Tibial artery (tissue), 4 donors: ENCODE results near the gene SMDT1.
A peak's percentile ranks its signal among the peaks of the same experiment; 100 is the strongest.

Source experiments
- DNase-seq, 2 donors: peaks; one replicate each; pipeline ENCODE4 v3.0.0-alpha.2; 2019
- H3K27ac ChIP-seq, 2 donors: fragments of 200-600 bp; sonication (generic) in 1 of 2; 1 replicate in 1 of 2; 2 replicates in 1 of 2; pipeline ENCODE4 v1.5.1; 2018 to 2019; ENCODE audit warnings: mild to moderate bottlenecking in 1 of 2
- H3K27me3 ChIP-seq, 2 donors: fragments of 200-600 bp; sonication (generic) in 1 of 2; one replicate each; pipeline versions ENCODE4 v1.5.1 to v1.6.0; 2016 to 2019
- H3K36me3 ChIP-seq, 3 donors: fragments of 200-600 bp; sonication (generic) in 2 of 3; one replicate each; pipeline ENCODE4 v1.5.1; 2016 to 2019; ENCODE audit warnings: mild to moderate bottlenecking in 2 of 3
- H3K4me1 ChIP-seq, 4 donors: fragments of 200-600 bp; sonication (generic) in 2 of 4; 1 replicate in 3 of 4; 2 replicates in 1 of 4; pipeline ENCODE4 v1.5.1; 2016 to 2019
- H3K4me3 ChIP-seq, 2 donors: fragments of 200-600 bp; sonication (generic) in 1 of 2; 1 replicate in 1 of 2; 2 replicates in 1 of 2; pipeline ENCODE4 v1.5.1; 2018 to 2019; ENCODE audit warnings: mild to moderate bottlenecking in 2 of 2
- H3K9me3 ChIP-seq, 3 donors: fragments of 200-600 bp; sonication (generic) in 1 of 3; one replicate each; pipeline ENCODE4 v1.5.1; 2016 to 2019
- intact Hi-C: fragments of 100-400 bp; cut with DNase I; formaldehyde crosslinking; loops from one replicate; pipeline ENCODE4 v1.15.0; 2023; ENCODE audit warnings: low total_unique reads
- TF ChIP-seq, protein P1 (sequence below), 2 experiments: fragments of 200-600 bp in 1 of 2; fragments of 450-650 bp in 1 of 2; IDR thresholded peaks; one replicate each; pipeline ENCODE4 v1.5.1; 2017 to 2019; ENCODE audit warnings: antibody characterized with exemption in 2 of 2, mild to moderate bottlenecking in 1 of 2, moderate library complexity in 1 of 2

Gene SMDT1

DNA sequence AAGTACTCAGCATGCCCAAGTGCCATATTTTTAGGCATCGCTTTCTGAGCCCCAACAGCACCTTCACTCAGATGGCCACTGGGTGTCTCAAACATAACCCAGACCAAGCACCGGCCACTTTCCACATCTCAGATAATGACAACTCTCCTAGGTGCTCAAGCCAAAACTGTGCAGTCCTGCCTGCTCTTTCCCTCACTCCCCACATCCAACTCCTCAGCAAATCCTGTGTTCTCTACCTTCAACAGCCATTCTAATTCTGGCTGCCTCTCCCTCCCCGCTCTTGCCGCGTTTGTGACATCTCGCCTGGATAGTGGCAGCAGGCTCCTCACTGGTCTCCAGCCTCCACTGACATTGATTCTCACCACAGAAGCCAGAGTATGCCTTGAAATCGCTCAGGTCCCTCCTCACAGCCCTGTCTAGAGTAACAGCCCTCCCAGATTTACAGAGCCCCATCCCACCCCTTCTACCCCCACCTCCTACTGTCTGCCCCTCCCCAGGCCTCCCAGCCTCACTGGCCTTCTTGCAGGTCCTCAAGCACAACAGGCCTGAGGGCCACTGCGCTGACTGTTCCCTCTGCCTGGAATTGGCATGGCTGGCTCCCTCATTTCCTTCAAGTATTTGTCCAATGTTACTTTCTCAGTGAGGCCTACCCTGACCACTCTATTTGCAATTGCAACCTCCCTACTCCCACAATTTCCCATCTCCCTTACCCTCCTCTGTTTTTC, 6.7 kb upstream of the SMDT1 start:
- peaks cover 0 to 27% (median 15%) of the 10 kb centered on the region in 3 donors for H3K36me3 ChIP-seq
- no peak overlapping the region for H3K27ac ChIP-seq
- no peak for DNase-seq
- intact Hi-C loops = loop anchor here (10.0 kb wide), 1 partner anchor 238 kb away; the partner anchor contains the start of gene SREBF2
- peaks cover 0 to 51% (median 33%) of the 10 kb centered on the region in 4 donors for H3K4me1 ChIP-seq
- no peak overlapping the region for H3K4me3 ChIP-seq
- no peaks in the 10 kb centered on the region for H3K9me3 ChIP-seq
- TF ChIP-seq, protein P1, sequence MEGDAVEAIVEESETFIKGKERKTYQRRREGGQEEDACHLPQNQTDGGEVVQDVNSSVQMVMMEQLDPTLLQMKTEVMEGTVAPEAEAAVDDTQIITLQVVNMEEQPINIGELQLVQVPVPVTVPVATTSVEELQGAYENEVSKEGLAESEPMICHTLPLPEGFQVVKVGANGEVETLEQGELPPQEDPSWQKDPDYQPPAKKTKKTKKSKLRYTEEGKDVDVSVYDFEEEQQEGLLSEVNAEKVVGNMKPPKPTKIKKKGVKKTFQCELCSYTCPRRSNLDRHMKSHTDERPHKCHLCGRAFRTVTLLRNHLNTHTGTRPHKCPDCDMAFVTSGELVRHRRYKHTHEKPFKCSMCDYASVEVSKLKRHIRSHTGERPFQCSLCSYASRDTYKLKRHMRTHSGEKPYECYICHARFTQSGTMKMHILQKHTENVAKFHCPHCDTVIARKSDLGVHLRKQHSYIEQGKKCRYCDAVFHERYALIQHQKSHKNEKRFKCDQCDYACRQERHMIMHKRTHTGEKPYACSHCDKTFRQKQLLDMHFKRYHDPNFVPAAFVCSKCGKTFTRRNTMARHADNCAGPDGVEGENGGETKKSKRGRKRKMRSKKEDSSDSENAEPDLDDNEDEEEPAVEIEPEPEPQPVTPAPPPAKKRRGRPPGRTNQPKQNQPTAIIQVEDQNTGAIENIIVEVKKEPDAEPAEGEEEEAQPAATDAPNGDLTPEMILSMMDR (IDR thresholded peaks at IDR 0.05) = no peak
- H3K27me3 ChIP-seq = no peaks in the 10 kb centered on the region

DNA sequence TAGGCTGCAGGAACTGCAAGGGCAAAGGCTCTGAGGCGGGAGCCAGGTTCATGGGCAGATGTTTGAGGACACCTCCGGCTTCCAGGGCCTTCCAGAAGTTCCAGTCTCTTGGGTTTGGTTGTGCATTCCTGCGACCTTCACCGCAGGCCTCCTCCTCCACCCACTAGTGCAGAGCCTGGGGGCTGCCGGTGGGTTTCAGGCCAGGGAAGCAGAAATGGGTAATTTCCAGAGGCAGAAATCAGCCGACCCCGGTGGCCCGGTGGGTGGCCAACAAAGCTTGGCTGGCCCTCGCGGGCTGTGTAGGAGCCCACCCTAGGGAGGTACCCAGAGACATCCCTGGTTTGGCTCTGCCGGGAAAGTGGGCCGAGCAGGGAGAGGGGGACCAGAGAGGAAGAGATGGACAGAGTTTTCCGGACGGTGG, 5.9 kb upstream of the SMDT1 start:
- intact Hi-C loops = loop anchor here (10.0 kb wide), 1 partner anchor 239 kb away; the partner anchor contains the start of gene SREBF2
- H3K4me1 ChIP-seq = peaks cover 0 to 60% (median 42%) of the 10 kb centered on the region in 4 donors
- H3K27ac ChIP-seq = peak overlapping the region; percentile 96 to 97
- H3K9me3 ChIP-seq = no peaks in the 10 kb centered on the region
- TF ChIP-seq, protein P1 (IDR thresholded peaks at IDR 0.05) = no peak
- no peak for DNase-seq
- H3K36me3 ChIP-seq = peaks cover 0 to 22% (median 9%) of the 10 kb centered on the region in 3 donors
- peak overlapping the region; percentile 73 to 82 for H3K4me3 ChIP-seq
- H3K27me3 ChIP-seq = no peaks in the 10 kb centered on the region

DNA sequence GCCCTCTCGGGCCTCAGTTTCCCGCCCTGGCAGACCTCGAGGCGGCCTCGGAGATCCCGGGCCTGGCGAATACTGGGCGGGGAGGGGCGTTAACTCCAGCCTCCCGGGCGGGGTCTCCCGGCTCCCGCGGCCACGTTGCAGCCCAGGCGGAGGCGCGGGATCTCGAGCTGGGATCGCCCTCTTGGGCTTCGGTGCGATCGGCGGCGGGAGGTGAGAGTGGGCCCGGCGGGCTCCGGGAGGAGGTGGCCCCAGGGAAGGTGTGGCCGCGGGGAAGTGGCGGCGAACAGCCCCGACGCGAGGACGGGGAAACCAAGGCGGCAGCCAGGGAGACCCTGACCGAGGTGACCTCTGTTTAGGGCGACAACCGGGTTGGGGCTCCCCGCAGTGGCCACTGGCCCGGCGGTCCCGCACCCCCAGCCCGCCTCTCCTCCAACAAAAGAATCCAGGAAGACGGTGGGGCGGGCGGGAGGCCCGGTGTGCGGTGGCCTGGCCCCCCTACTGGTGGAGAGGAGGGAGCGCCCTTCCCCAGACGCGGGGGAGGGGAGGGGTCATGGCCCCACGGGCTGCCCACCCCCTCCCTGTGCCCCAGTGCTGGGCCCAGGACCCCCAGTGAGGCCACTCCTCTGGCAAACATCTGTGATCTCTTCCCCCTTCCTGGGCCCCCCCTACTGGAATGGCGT, 5.2 kb upstream of the SMDT1 start, which contains the start of gene PHETA2:
Gene PHETA2, plus strand, starts transcription at position 117 of the 680 bp plus-strand sequence. CDS start 3,046 bp downstream, outside the sequence.
- DNase-seq = peak in 1 of 2 donors; percentile 78
- Histone ChIP-seq H3K9me3 (no peaks in the 10 kb centered on the region), H3K4me3 (peak within 1 kb of the TSS; percentile 73 to 82), H3K27me3 (no peaks in the 10 kb centered on the region), H3K27ac (peak within 1 kb of the TSS; percentile 96 to 97), H3K4me1 (peaks cover 0 to 63% (median 47%) of the 10 kb centered on the region in 4 donors), H3K36me3 (peaks cover 0 to 22% (median 9%) of the 10 kb centered on the region in 3 donors)
- TF ChIP-seq, protein P1 (IDR thresholded peaks at IDR 0.05) = peak; percentile 51 to 54
- intact Hi-C loops = loop anchor here (10.0 kb wide), 1 partner anchor 239 kb away; the partner anchor contains the start of gene SREBF2

DNA sequence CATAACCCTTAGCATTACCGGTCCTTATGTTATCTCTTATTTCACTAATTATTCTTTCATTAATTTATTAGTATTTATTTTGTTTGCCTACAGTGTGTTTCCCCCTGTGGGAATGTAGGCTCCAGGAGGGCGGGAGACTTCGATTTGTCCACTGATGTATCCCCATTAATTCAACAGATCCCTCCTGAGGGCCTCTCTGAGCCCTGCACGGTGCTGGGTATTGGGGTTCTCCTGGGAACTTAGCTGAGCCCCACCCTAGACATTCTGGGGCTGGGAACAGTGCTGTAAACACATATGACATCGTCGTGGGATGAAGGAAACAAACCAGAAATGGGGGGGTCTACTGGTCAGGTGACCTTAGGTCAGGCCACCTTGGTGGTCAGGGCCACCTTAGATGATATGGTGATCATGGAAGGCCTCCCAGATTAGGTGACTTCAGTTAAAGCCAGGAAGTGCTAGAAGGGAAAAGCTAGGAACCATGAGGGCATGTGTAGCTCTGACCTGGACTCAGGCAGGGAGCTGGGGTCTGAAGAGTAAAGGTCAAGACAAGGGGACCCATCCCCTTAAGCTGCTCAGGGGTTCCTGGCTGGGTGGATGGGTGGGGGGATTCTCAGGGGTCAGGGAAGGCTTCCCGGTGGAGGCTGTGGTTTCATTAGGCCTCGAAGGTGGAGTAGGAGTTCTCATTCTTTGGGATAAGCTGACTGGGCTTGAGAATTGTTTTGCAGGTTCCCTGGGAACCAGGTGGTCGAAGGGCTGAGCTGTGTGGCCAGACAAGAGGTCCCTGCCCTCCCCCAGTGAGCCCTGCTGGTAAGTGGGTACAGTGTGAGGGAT, 4.4 kb upstream of the SMDT1 start:
- Histone ChIP-seq H3K4me1 (peaks cover 0 to 56% (median 42%) of the 10 kb centered on the region in 4 donors), H3K4me3 (peak overlapping the region; percentile 73 to 82), H3K9me3 (no peaks in the 10 kb centered on the region), H3K27ac (peak overlapping the region; percentile 96 to 97), H3K36me3 (peaks cover 0 to 22% (median 9%) of the 10 kb centered on the region in 3 donors), H3K27me3 (no peaks in the 10 kb centered on the region)
- DNase-seq = no peak
- intact Hi-C loops = loop anchor here (10.0 kb wide), 1 partner anchor 240 kb away; the partner anchor contains the start of gene SREBF2
- TF ChIP-seq, protein P1 (IDR thresholded peaks at IDR 0.05) = no peak
